Endothelial cell of umbilical vein (primary cell): Measurements from ENCODE around the gene EMC7. TPM values are rescaled to one million over a fixed set of nuclear protein-coding genes. Genes with fewer than 3 reads are reported as not detected.

ENCODE experiments used
- BruUV-seq: library from RNA; stranded (reverse); fragments of 400-500 nt; replicated peaks from 2 replicates; lab custom pipeline; 2021; lab: Mats Ljungman, UMichigan
- CTCF ChIA-PET: fragments of 300-600, 350-600 bp; sonication (Branson Sonifier 250); formaldehyde crosslinking; loops from one replicate; lab custom pipeline; 2021; ENCODE audit warnings: antibody characterized with exemption, inconsistent platforms; lab: Charles Lee
- POLR2A ChIA-PET: fragments of 300-600, 350-600 bp; sonication (Branson Sonifier 250); formaldehyde crosslinking; loops from one replicate; lab custom pipeline; 2021; ENCODE audit warnings: antibody characterized with exemption, inconsistent platforms; lab: Charles Lee
- DNase-seq: peaks from one replicate; pipeline ENCODE4 v3.0.0-alpha.2; 2011; ENCODE audit warnings: low read depth, low spot score
- FAIRE-seq: peaks from 2 replicates; lab custom pipeline; 2011; peaks lifted over from hg19 to GRCh38; lab: Jason Lieb, UNC
- H2AFZ ChIP-seq: 2 replicates; pipeline ENCODE4 v1.6.0; 2012; ENCODE audit warnings: low read depth, low read length, control low read depth, inconsistent platforms
- H3K27ac ChIP-seq: 2 replicates; pipeline ENCODE4 v1.5.1; 2011; ENCODE audit warnings: low read depth, mild to moderate bottlenecking, control low read depth, low read length, moderate library complexity; ENCODE audit not compliant: insufficient read depth
- H3K27me3 ChIP-seq, 2 experiments: 2 replicates each; pipeline versions ENCODE4 v1.6.0 to v1.6.1; 2011; ENCODE audit warnings: low read length in 2 of 2, mixed read lengths in 1 of 2; ENCODE audit not compliant: control insufficient read depth in 2 of 2, insufficient read depth in 2 of 2
- H3K36me3 ChIP-seq, 2 experiments: 2 replicates in 1 of 2; 3 replicates in 1 of 2; pipeline ENCODE4 v1.5.1; 2011; ENCODE audit warnings: low read length in 2 of 2, mild to moderate bottlenecking in 1 of 2, moderate library complexity in 1 of 2; ENCODE audit not compliant: control insufficient read depth in 2 of 2, insufficient read depth in 2 of 2; ENCODE audit errors: extremely low read depth in 1 of 2
- H3K4me1 ChIP-seq: 3 replicates; pipeline ENCODE4 v1.5.1; 2011; ENCODE audit warnings: mild to moderate bottlenecking, low read length; ENCODE audit not compliant: control insufficient read depth, insufficient read depth; ENCODE audit errors: extremely low read depth
- H3K4me2 ChIP-seq: 2 replicates; pipeline ENCODE4 v1.6.1; 2011; ENCODE audit warnings: low read length, control low read depth, mixed read lengths; ENCODE audit not compliant: insufficient read depth
- H3K4me3 ChIP-seq, 3 experiments: fragments of 200-600 bp in 1 of 3; sonication (generic), shearing (Covaris generic) in 1 of 3; replicated peaks in 1 of 3; 2 replicates each; pipeline ENCODE4 v1.5.1; 2011 to 2016; ENCODE audit warnings: control low read depth in 3 of 3, low read length in 3 of 3, mild to moderate bottlenecking in 2 of 3, inconsistent platforms in 1 of 3, low read depth in 1 of 3, moderate library complexity in 1 of 3; ENCODE audit not compliant: insufficient read depth in 1 of 3
- H3K79me2 ChIP-seq: 2 replicates; pipeline ENCODE4 v1.6.0; 2012; ENCODE audit warnings: low read length, inconsistent platforms; ENCODE audit not compliant: control insufficient read depth, insufficient read depth
- H3K9ac ChIP-seq: replicated peaks from 2 replicates; pipeline ENCODE3; 2011; ENCODE audit warnings: low read length, control low read depth; ENCODE audit not compliant: insufficient read depth; ENCODE audit errors: extremely low read depth
- H3K9me1 ChIP-seq: replicated peaks from 3 replicates; pipeline ENCODE4 v1.6.0; 2011; ENCODE audit warnings: mild to moderate bottlenecking, low read length; ENCODE audit not compliant: control insufficient read depth, insufficient read depth; ENCODE audit errors: extremely low read depth
- H3K9me3 ChIP-seq: replicated peaks from 2 replicates; pipeline ENCODE4 v1.5.1; 2012; ENCODE audit warnings: low read length, inconsistent platforms; ENCODE audit not compliant: control insufficient read depth, insufficient read depth
- H4K20me1 ChIP-seq: replicated peaks from 2 replicates; pipeline ENCODE3; 2011; ENCODE audit warnings: mild to moderate bottlenecking, low read length; ENCODE audit not compliant: control insufficient read depth, insufficient read depth; ENCODE audit errors: extremely low read depth
- CTCF ChIP-seq, 2 donors: IDR thresholded peaks; 1 replicate in 1 of 2; 2 replicates in 1 of 2; pipeline ENCODE4 v1.5.1; 2011; ENCODE audit warnings: low read length in 2 of 2, mild to moderate bottlenecking in 2 of 2, moderate library complexity in 2 of 2, control low read depth in 1 of 2, inconsistent platforms in 1 of 2, low read depth in 1 of 2; ENCODE audit not compliant: insufficient read depth in 1 of 2; ENCODE audit errors: extremely low read depth in 1 of 2
- EZH2 ChIP-seq: IDR thresholded peaks from 2 replicates; pipeline ENCODE4 v1.6.1; 2012; ENCODE audit warnings: borderline replicate concordance, low read depth, mild to moderate bottlenecking, moderate library complexity, low read length, inconsistent platforms; ENCODE audit not compliant: severe bottlenecking
- FOS ChIP-seq: IDR thresholded peaks from 2 replicates; pipeline ENCODE4 v1.6.1; 2011; ENCODE audit warnings: mild to moderate bottlenecking, low read length, moderate library complexity, borderline replicate concordance; ENCODE audit not compliant: insufficient read depth
- GATA2 ChIP-seq: IDR thresholded peaks from 2 replicates; pipeline ENCODE4 v1.7.0; 2011; ENCODE audit warnings: low read depth, mild to moderate bottlenecking, moderate library complexity, mixed read lengths, low read length; ENCODE audit not compliant: insufficient read length, insufficient read depth
- JUN ChIP-seq: IDR thresholded peaks from 2 replicates; pipeline ENCODE4 v1.6.1; 2011; ENCODE audit warnings: borderline replicate concordance, low read depth; ENCODE audit not compliant: insufficient read length, insufficient read depth
- MAX ChIP-seq: IDR thresholded peaks from 2 replicates; pipeline ENCODE4 v1.6.1; 2011; ENCODE audit not compliant: insufficient read depth, insufficient read length
- MYC ChIP-seq: IDR thresholded peaks from one replicate; pipeline ENCODE4 v1.6.1; 2011; ENCODE audit warnings: mild to moderate bottlenecking, low read depth, low read length
- POLR2A ChIP-seq: IDR thresholded peaks from 2 replicates; pipeline ENCODE4 v1.6.1; 2012; ENCODE audit warnings: low read depth, mild to moderate bottlenecking, control low read depth, low read length
- POLR2AphosphoS5 ChIP-seq: IDR thresholded peaks from 2 replicates; pipeline ENCODE4 v1.6.1; 2012; ENCODE audit warnings: low read depth, mild to moderate bottlenecking, control low read depth, low read length, moderate library complexity; ENCODE audit not compliant: insufficient read depth
- dilution Hi-C: fragments of 300-500 bp; cut with MboI; formaldehyde crosslinking; loops from one replicate; pipeline ENCODE4 v1.15.0; 2019; ENCODE audit warnings: low sequenced_read_pairs; ENCODE audit not compliant: extremely low pct_ligation_motif_present
- intact Hi-C: fragments of 100-400 bp; cut with micrococcal nuclease; formaldehyde crosslinking; loops from one replicate; pipeline ENCODE4 v1.10.0; 2022
- polyA plus RNA-seq, 4 experiments: library from polyadenylated mRNA; depleted of rRNA in 3 of 4; stranded (reverse) in 3 of 4; unstranded in 1 of 4; fragments of >200 nt; gene quantifications; 2 replicates each; pipeline versions ENCODE4 v1.2.1 to v1.2.3, GENCODE V29; 2011 to 2012; ENCODE audit warnings: missing spikeins in 1 of 4
- total RNA-seq: library from RNA; stranded (reverse); gene quantifications from 2 replicates; pipeline ENCODE4 v1.2.3, GENCODE V29; 2021

Gene EMC7
- total and polyA plus RNA-seq, 2 donors (not counting 3 experiments of a cell fraction or from before 2014, with no cell fraction given), result 57.0 to 70.6 TPM

DNA sequence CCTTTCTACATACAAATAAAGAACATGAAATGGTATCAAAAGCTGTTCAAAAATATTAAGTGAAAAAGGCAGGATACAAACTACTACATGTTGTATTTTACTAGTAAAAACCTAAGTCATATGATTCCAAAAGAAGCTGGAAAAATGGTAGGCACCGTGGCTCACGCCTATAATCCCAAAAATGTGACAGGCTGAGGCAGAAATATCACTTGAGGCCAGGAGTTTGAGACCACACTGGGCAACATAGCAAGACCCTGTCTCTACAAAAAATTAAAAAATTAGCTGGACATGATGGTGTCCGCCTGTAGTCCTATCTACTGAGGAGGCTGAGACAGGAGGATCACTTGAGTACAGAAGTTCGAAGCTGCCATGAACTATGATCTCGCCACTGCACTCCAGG, 1.7 kb downstream of the EMC7 start:
- H3K79me2 ChIP-seq, result peaks cover 34% of the 10 kb centered on the region
- H3K9ac ChIP-seq, result no peak overlapping the region
- H3K4me1 ChIP-seq, result peaks cover 17% of the 10 kb centered on the region
- no peak overlapping the region for H3K4me3 ChIP-seq
- H3K9me3 ChIP-seq, result no peaks in the 10 kb centered on the region
- no TSS peak for BruUV-seq
- no peak overlapping the region for H3K27ac ChIP-seq
- peak; percentile 63 for FAIRE-seq
- TF ChIP-seq EZH2 (no peak), JUN (no peak), POLR2A (no peak), MAX (no peak), FOS (no peak), CTCF (IDR thresholded peaks at IDR 0.05; ENCODE audit: extremely low read depth in 1 of 2, insufficient read depth in 1 of 2, low read depth in 1 of 2, low read length in 2 of 2) (no peak), POLR2AphosphoS5 (no peak), GATA2 (no peak), MYC (no peak)
- H3K4me2 ChIP-seq, result no peak overlapping the region
- no peak for DNase-seq
- dilution Hi-C loops, result no loop called here
- peaks cover 0 to 4% of the 10 kb centered on the region in 2 experiments for H3K36me3 ChIP-seq
- H3K9me1 ChIP-seq, result no peaks in the 10 kb centered on the region
- no peaks in the 10 kb centered on the region for H4K20me1 ChIP-seq
- POLR2A ChIA-PET, result no interaction called here
- intact Hi-C loops, result loop anchor here (2.0 to 10.0 kb wide), 2 partner anchors 243 to 335 kb away; partner anchors contain the start of genes GOLGA8A, NOP10 and NUTM1
- CTCF ChIA-PET, result no interaction called here
- H3K27me3 ChIP-seq, result no peaks in the 10 kb centered on the region
- no peak overlapping the region for H2AFZ ChIP-seq
